ENCODE data around the gene KANTR.

KANTR gene

GRCh38 chrX:53076671-53077070 lies 17.3 kb upstream of the KANTR start:
- TF ChIP-seq CTCF (IDR thresholded peaks at IDR 0.05), result no peak

- no peak for TF ChIP-seq CTCF (IDR thresholded peaks at IDR 0.05)
Measured at GRCh38 chrX:53077207-53078197, 16.4 kb upstream of the KANTR start.

- no peak for TF ChIP-seq CTCF (IDR thresholded peaks at IDR 0.05)
Measured at GRCh38 chrX:53078943-53079342, 15.0 kb upstream of the KANTR start.

- TF ChIP-seq CTCF (IDR thresholded peaks at IDR 0.05), result no peak
Measured at GRCh38 chrX:53080628-53081580, 13.0 kb upstream of the KANTR start.

DNA sequence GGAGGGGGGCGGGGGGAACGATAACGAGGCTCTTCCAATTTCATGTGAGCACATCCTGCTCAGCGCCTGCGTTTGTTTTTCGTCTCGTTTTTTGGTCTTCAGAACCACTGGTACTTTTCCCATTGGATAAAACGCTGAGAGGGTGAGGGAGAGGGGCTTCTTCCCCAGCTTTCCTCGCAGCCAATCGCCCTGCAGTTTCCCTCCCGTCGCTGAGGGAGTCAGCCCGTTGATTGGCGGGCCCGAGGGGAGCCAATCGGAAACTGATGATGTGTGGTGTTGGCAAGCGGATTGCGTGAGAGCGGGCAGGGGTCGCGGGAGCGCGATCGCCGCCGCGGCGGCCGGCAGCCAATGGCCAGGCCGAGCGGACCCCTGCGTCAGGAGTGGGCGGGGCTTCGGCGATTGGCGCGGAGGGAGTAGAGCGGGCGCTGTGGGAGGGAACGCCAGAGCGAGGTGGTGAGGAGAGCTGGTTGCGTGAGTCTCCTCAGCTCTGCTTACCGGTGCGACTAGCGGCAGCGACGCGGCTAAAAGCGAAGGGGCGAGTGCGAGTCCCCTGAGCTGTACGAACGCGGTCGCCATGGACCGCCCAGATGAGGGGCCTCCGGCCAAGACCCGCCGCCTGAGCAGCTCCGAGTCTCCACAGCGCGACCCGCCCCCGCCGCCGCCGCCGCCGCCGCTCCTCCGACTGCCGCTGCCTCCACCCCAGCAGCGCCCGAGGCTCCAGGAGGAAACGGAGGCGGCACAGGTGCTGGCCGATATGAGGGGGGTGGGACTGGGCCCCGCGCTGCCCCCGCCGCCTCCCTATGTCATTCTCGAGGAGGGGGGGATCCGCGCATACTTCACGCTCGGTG lies 11.8 kb upstream of the KANTR start, which contains the start of gene TSPYL2:
Gene TSPYL2, plus strand, starts transcription at position 443 of the 848 bp plus-strand sequence. Its CDS starts 132 bp downstream, at position 575.
- TF ChIP-seq CTCF (IDR thresholded peaks at IDR 0.05), result no peak

GRCh38 chrX:53082773-53083616 lies 10.9 kb upstream of the KANTR start:
- no peak for TF ChIP-seq CTCF (IDR thresholded peaks at IDR 0.05)
